H1 (cell line): Measurements from ENCODE around the gene NXN. TPM values are rescaled to one million over a fixed set of nuclear protein-coding genes. Genes with fewer than 3 reads are reported as not detected.
A peak's percentile ranks its signal among the peaks of the same experiment; 100 is the strongest.

ENCODE experiments used
- CTCF ChIA-PET: fragments of 300-600 bp; sonication (Branson Sonifier 250); formaldehyde crosslinking; loops from one replicate; lab custom pipeline; 2021; ENCODE audit not compliant: partially characterized antibody; lab: Charles Lee
- POLR2A ChIA-PET: fragments of 300-600 bp; sonication (Branson Sonifier 250); formaldehyde crosslinking; loops from one replicate; lab custom pipeline; 2021; ENCODE audit warnings: inconsistent platforms; ENCODE audit not compliant: partially characterized antibody; lab: Charles Lee
- DNase-seq, 2 experiments: peaks; one replicate each; pipeline versions ENCODE4 v3.0.0 to v3.0.0-alpha.2; 2010 to 2022; ENCODE audit warnings: low spot score in 2 of 2, low read depth in 1 of 2, mixed read lengths in 1 of 2
- FAIRE-seq: peaks from 2 replicates; lab custom pipeline; 2011; peaks lifted over from hg19 to GRCh38; lab: Jason Lieb, UNC
- H2AFZ ChIP-seq: 2 replicates; pipeline ENCODE4 v1.8.1; 2012; ENCODE audit warnings: low read length, inconsistent platforms
- H2AK5ac ChIP-seq: 2 replicates; pipeline ENCODE4 v1.6.1; 2013; ENCODE audit warnings: low read depth, low read length
- H2BK120ac ChIP-seq: replicated peaks from 2 replicates; pipeline ENCODE3; 2013; ENCODE audit warnings: low read depth, low read length, inconsistent platforms
- H2BK12ac ChIP-seq: 2 replicates; pipeline ENCODE4 v1.6.1; 2013; ENCODE audit warnings: low read depth, low read length
- H2BK15ac ChIP-seq: 2 replicates; pipeline ENCODE4 v1.6.1; 2013; ENCODE audit warnings: low read length
- H2BK20ac ChIP-seq: 2 replicates; pipeline ENCODE4 v1.6.1; 2013; ENCODE audit warnings: low read length
- H2BK5ac ChIP-seq: 2 replicates; pipeline ENCODE4 v1.6.1; 2013; ENCODE audit warnings: low read depth, low read length
- H3K14ac ChIP-seq: 2 replicates; pipeline ENCODE4 v1.6.1; 2013; ENCODE audit warnings: inconsistent platforms; ENCODE audit not compliant: insufficient read length
- H3K18ac ChIP-seq: 2 replicates; pipeline ENCODE4 v1.6.1; 2013; ENCODE audit warnings: low read length; ENCODE audit errors: extremely low read depth
- H3K23ac ChIP-seq: 2 replicates; pipeline ENCODE4 v1.6.1; 2013; ENCODE audit warnings: inconsistent platforms; ENCODE audit not compliant: insufficient read length
- H3K23me2 ChIP-seq: 2 replicates; pipeline ENCODE4 v1.6.1; 2013; ENCODE audit warnings: low read depth, low read length
- H3K27ac ChIP-seq: 2 replicates; pipeline ENCODE4 v1.6.1; 2011; ENCODE audit warnings: low read depth, low read length, inconsistent platforms
- H3K27me3 ChIP-seq, 4 experiments: replicated peaks in 1 of 4; 1 replicate in 1 of 4; 2 replicates in 3 of 4; pipeline versions ENCODE4 v1.6.1 to v1.8.1; 2011 to 2013; ENCODE audit warnings: low read length in 3 of 4, mild to moderate bottlenecking in 3 of 4, inconsistent platforms in 2 of 4, mixed read lengths in 2 of 4, moderate library complexity in 1 of 4; ENCODE audit not compliant: control insufficient read depth in 3 of 4, insufficient read depth in 3 of 4; ENCODE audit errors: extremely low read depth in 1 of 4
- H3K36me3 ChIP-seq, 4 experiments: 2 replicates each; pipeline versions ENCODE4 v1.6.1 to v1.8.1; 2011 to 2013; ENCODE audit warnings: mild to moderate bottlenecking in 4 of 4, low read length in 3 of 4, moderate library complexity in 2 of 4, control low read depth in 1 of 4, inconsistent platforms in 1 of 4; ENCODE audit not compliant: insufficient read depth in 4 of 4, control insufficient read depth in 2 of 4
- H3K4ac ChIP-seq: replicated peaks from 2 replicates; pipeline ENCODE3; 2013; ENCODE audit warnings: low read length, low read depth, mixed read lengths, inconsistent platforms; ENCODE audit not compliant: insufficient read length
- H3K4me1 ChIP-seq, 4 experiments: replicated peaks in 1 of 4; 1 replicate in 1 of 4; 2 replicates in 3 of 4; pipeline versions ENCODE4 v1.6.1 to v1.8.1; 2011 to 2013; ENCODE audit warnings: low read length in 3 of 4, inconsistent platforms in 2 of 4, mixed read lengths in 1 of 4; ENCODE audit not compliant: insufficient read depth in 4 of 4, control insufficient read depth in 3 of 4
- H3K4me2 ChIP-seq, 2 experiments: 2 replicates each; pipeline versions ENCODE4 v1.6.1 to v1.8.1; 2011 to 2013; ENCODE audit warnings: low read depth in 2 of 2, low read length in 2 of 2, control low read depth in 1 of 2, inconsistent platforms in 1 of 2, mild to moderate bottlenecking in 1 of 2; ENCODE audit not compliant: insufficient read depth in 1 of 2
- H3K4me3 ChIP-seq, 4 experiments: fragments of 200-600, 300-600 bp in 1 of 4; sonication (generic), shearing (Covaris generic), sonication (Bioruptor Twin) in 1 of 4; 2 replicates each; pipeline versions ENCODE4 v1.5.1 to v1.8.1; 2011 to 2016; ENCODE audit warnings: low read length in 4 of 4, low read depth in 3 of 4, control low read depth in 2 of 4, inconsistent platforms in 2 of 4, mild to moderate bottlenecking in 2 of 4, mixed read lengths in 1 of 4, moderate library complexity in 1 of 4; ENCODE audit not compliant: insufficient read depth in 2 of 4; ENCODE audit errors: extremely low read depth in 1 of 4
- H3K56ac ChIP-seq: replicated peaks from 2 replicates; pipeline ENCODE3; 2013; ENCODE audit warnings: low read depth, mild to moderate bottlenecking, mixed read lengths, low read length, inconsistent platforms; ENCODE audit not compliant: insufficient read length
- H3K79me1 ChIP-seq: 2 replicates; pipeline ENCODE4 v1.6.1; 2013; ENCODE audit warnings: low read depth, low read length, control low read depth
- H3K79me2 ChIP-seq, 2 experiments: 2 replicates each; pipeline versions ENCODE4 v1.6.1 to v1.8.1; 2012 to 2013; ENCODE audit warnings: low read length in 2 of 2, mild to moderate bottlenecking in 2 of 2, inconsistent platforms in 1 of 2; ENCODE audit not compliant: insufficient read depth in 2 of 2, control insufficient read depth in 1 of 2
- H3K9ac ChIP-seq, 4 experiments: replicated peaks in 1 of 4; 1 replicate in 1 of 4; 2 replicates in 3 of 4; pipeline versions ENCODE4 v1.6.1 to v1.8.1; 2011 to 2013; ENCODE audit warnings: low read depth in 3 of 4, low read length in 3 of 4, control low read depth in 2 of 4, mild to moderate bottlenecking in 2 of 4, moderate library complexity in 2 of 4, inconsistent platforms in 1 of 4; ENCODE audit errors: extremely low read depth in 1 of 4
- H3K9me3 ChIP-seq, 2 experiments: 2 replicates each; pipeline versions ENCODE4 v1.6.1 to v1.8.1; 2012 to 2013; ENCODE audit warnings: mild to moderate bottlenecking in 2 of 2, moderate library complexity in 2 of 2, control low read depth in 1 of 2, inconsistent platforms in 1 of 2, low read depth in 1 of 2, low read length in 1 of 2, mixed read lengths in 1 of 2; ENCODE audit not compliant: insufficient read depth in 2 of 2
- H4K20me1 ChIP-seq, 2 experiments: replicated peaks in 1 of 2; 2 replicates each; pipeline versions ENCODE3 to v1.8.1; 2011 to 2013; ENCODE audit warnings: inconsistent platforms in 2 of 2, low read length in 2 of 2, mild to moderate bottlenecking in 1 of 2; ENCODE audit not compliant: insufficient read depth in 2 of 2, control insufficient read depth in 1 of 2
- H4K5ac ChIP-seq: 2 replicates; pipeline ENCODE4 v1.6.1; 2013; ENCODE audit warnings: low read length, low read depth, mixed read lengths, inconsistent platforms; ENCODE audit not compliant: insufficient read length
- H4K8ac ChIP-seq: 2 replicates; pipeline ENCODE4 v1.8.0; 2013; ENCODE audit warnings: mild to moderate bottlenecking, moderate library complexity, low read length, inconsistent platforms; ENCODE audit not compliant: insufficient read depth; ENCODE audit errors: extremely low read depth
- H4K91ac ChIP-seq: replicated peaks from 2 replicates; pipeline ENCODE3; 2013; ENCODE audit warnings: low read length, mixed read lengths, inconsistent platforms; ENCODE audit not compliant: insufficient read length
- CBX5 ChIP-seq: fragments of 300-800, 300-1000 bp; sonication (generic); IDR thresholded peaks from 2 replicates; pipeline ENCODE4 v1.7.1; 2016; ENCODE audit warnings: antibody characterized with exemption, low read length, low read depth
- POLR2A ChIP-seq, 2 experiments: IDR thresholded peaks; 1 replicate in 1 of 2; 2 replicates in 1 of 2; pipeline ENCODE4 v1.6.1; 2011; ENCODE audit warnings: low read depth in 2 of 2, low read length in 2 of 2, mild to moderate bottlenecking in 2 of 2; ENCODE audit errors: control extremely low read depth in 1 of 2
- RAD21 ChIP-seq, 2 experiments: IDR thresholded peaks in 1 of 2; conservative IDR thresholded peaks in 1 of 2; 2 replicates each; pipeline ENCODE4 v1.6.1; 2011; ENCODE audit warnings: low read depth in 2 of 2, low read length in 2 of 2, improper control_type of control experiment in 1 of 2, inconsistent platforms in 1 of 2, mild to moderate bottlenecking in 1 of 2, moderate library complexity in 1 of 2
- WGBS, 2 experiments: shearing (Covaris generic) in 1 of 2; methylation state at CpG; one replicate each; pipeline versions ENCODE4 v1.1.6 to v1.1.7; 2013 to 2015; ENCODE audit warnings: low lambda C conversion rate in 2 of 2, mixed read lengths in 2 of 2, inconsistent platforms in 1 of 2, low coverage in 1 of 2, missing lambda C conversion rate in 1 of 2; ENCODE audit not compliant: insufficient replicate concordance in 2 of 2, insufficient coverage in 1 of 2, insufficient read length in 1 of 2; ENCODE audit errors: extremely low coverage in 1 of 2, missing lambda C conversion rate in 1 of 2; 5-methylcytosine and 5-hydroxymethylcytosine counted together
- long read RNA-seq, 2 experiments: library from RNA in 1 of 2; library from capped mRNA in 1 of 2; stranded (forward); transcript quantifications; one replicate each; pipeline ENCODE4 v2.0.0, GENCODE V29; 2021; ENCODE audit warnings: inconsistent platforms in 1 of 2
- polyA minus RNA-seq, 3 experiments: library from RNA; depleted of rRNA, polyadenylated mRNA; stranded (reverse); fragments of >200 nt; gene quantifications; 1 replicate in 2 of 3; 2 replicates in 1 of 3; pipeline ENCODE4 v1.2.3, GENCODE V29; 2011
- polyA plus RNA-seq, 7 experiments: library from polyadenylated mRNA; depleted of rRNA in 3 of 7; stranded (reverse) in 5 of 7; unstranded in 2 of 7; fragments of >200 nt in 5 of 7; fragments of 200-250 nt in 2 of 7; gene quantifications; 1 replicate in 5 of 7; 2 replicates in 1 of 7; 4 replicates in 1 of 7; pipeline versions ENCODE4 v1.2.1 to v1.2.3, GENCODE V29; 2011 to 2013; ENCODE audit warnings: missing spikeins in 2 of 7, mixed read lengths in 2 of 7
- total RNA-seq: library from RNA; stranded (reverse); fragmentation: NEBNext Ultra II Directional; extraction: Animal tissue kit (Norgen Biotek cat#: 25700); gene quantifications from 2 replicates; pipeline ENCODE4 v1.2.1, GENCODE V29; 2021
- TF ChIP-seq, protein P1 (sequence below), 3 experiments: IDR thresholded peaks; 1 replicate in 2 of 3; 2 replicates in 1 of 3; pipeline versions ENCODE4 v1.5.1 to v1.6.1; 2011; ENCODE audit warnings: low read length in 3 of 3, mild to moderate bottlenecking in 3 of 3, inconsistent platforms in 2 of 3, low read depth in 1 of 3, moderate library complexity in 1 of 3; ENCODE audit not compliant: insufficient read depth in 1 of 3; ENCODE audit errors: control extremely low read depth in 1 of 3

The NXN gene
- total RNA-seq (88.4 and 94.1 TPM in 2 replicates), polyA plus RNA-seq (2011; rRNA removed) (107 and 205 TPM in 2 replicates), polyA minus RNA-seq (2011; rRNA and poly(A)+ RNA removed) (85.6 and 114 TPM in 2 replicates)
- polyA plus RNA-seq (2011; cell fraction: cytosol; rRNA removed) = 64.0 TPM
- 91.0 TPM for polyA plus RNA-seq (2011; cell fraction: nucleus; rRNA removed)
- polyA plus RNA-seq (2012, experiment 1 of 2) = 66.9 to 74.9 TPM (median 72.0 TPM) in 4 replicates
- 66.3 TPM for polyA plus RNA-seq (2012, experiment 2 of 2)
- polyA plus RNA-seq (2013, experiment 1 of 2) = 53.1 TPM
- polyA plus RNA-seq (2013, experiment 2 of 2) = 63.6 TPM
- 74.2 TPM for polyA minus RNA-seq (2011; cell fraction: cytosol; rRNA and poly(A)+ RNA removed)
- polyA minus RNA-seq (2011; cell fraction: nucleus; rRNA and poly(A)+ RNA removed) = 46.8 TPM
- long read RNA-seq, experiment 1, partial matches to known transcripts = 6 of 46 reads
- long read RNA-seq, experiment 1, other reads (novel, unspliced or antisense) = 36 of 46 reads
- long read RNA-seq, experiment 2, partial matches to known transcripts = 1 of 5 reads
- long read RNA-seq, experiment 2, other reads (novel, unspliced or antisense) = 4 of 5 reads

DNA sequence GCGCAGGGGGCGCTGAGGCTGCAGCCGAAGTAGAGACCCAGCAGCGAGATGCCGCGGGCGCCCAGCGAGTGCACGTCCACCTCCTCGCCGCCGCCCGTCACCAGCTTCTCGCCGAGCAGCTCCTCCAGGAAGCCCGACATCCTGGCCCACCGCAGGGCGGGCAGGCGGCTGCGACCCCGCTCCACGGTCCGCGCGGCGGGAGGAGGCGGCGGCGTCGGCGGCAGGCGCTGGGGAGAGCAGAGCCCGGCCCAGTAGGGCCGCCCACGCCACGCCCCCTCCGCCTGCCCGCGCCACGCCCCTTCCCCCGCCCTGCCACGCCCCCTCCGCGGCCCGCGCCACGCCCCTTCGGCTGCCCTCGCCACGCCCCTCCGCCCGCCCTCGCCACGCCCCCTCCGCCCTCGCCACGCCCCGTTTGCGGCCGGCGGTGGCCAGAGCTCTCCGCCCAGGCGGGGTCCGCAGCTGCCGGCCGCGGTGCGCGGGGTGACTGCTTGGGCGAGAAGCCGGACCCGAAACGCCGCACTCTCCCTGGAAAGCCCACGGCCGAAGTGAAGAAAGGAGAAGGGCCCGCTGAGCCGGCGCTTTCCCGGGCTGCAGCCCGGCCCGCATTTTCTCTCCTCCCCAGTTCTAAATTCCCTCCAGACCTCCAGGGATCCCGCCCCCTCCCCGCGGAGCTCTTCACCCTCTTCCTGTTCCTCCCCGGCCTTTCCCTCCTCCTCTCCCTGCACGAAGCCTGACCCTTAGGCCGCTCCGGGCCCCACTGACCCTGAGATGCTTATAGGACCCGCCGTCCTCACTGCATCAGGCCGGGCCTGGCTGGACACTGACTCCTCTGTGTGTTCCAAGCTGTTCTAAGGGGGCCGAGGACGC lies at the start of gene NXN:
TSS of gene NXN (minus strand) at position 238 of the 867 bp plus-strand sequence.
- H2AFZ ChIP-seq = no peak within 1 kb of the TSS; the same call in 1 of the 2 replicates
- POLR2A ChIA-PET = interaction anchor here (0.7 to 2.4 kb wide), 18 partner anchors 12 to 235 kb away, joined by 3 to 14 read pairs (median 4); partner anchors contain the start of genes GLOD4, MRM3 and TIMM22
- TF ChIP-seq CBX5 = no peak
- peak in 1 of 2 experiments; percentile 67; a peak in 2 of 3 replicates for TF ChIP-seq POLR2A (IDR thresholded peaks at IDR 0.05; ENCODE audit: control extremely low read depth in 1 of 2, low read depth in 2 of 2, low read length in 2 of 2)
- TF ChIP-seq, protein P1, sequence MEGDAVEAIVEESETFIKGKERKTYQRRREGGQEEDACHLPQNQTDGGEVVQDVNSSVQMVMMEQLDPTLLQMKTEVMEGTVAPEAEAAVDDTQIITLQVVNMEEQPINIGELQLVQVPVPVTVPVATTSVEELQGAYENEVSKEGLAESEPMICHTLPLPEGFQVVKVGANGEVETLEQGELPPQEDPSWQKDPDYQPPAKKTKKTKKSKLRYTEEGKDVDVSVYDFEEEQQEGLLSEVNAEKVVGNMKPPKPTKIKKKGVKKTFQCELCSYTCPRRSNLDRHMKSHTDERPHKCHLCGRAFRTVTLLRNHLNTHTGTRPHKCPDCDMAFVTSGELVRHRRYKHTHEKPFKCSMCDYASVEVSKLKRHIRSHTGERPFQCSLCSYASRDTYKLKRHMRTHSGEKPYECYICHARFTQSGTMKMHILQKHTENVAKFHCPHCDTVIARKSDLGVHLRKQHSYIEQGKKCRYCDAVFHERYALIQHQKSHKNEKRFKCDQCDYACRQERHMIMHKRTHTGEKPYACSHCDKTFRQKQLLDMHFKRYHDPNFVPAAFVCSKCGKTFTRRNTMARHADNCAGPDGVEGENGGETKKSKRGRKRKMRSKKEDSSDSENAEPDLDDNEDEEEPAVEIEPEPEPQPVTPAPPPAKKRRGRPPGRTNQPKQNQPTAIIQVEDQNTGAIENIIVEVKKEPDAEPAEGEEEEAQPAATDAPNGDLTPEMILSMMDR (IDR thresholded peaks at IDR 0.05; ENCODE audit: control extremely low read depth in 1 of 3, insufficient read depth in 1 of 3, low read depth in 1 of 3, low read length in 3 of 3) = peak in 2 of 3 experiments; percentile 18 to 38; a peak in 3 of 4 replicates
- peak; percentile 17 to 38; a peak in 2 of 4 replicates for TF ChIP-seq RAD21 (IDR thresholded peaks at IDR 0.05 in 1 of 2, conservative IDR thresholded peaks at IDR 0.05 in 1 of 2; ENCODE audit: low read depth in 2 of 2, low read length in 2 of 2)

More for the DNA sequence above, at the start of gene NXN:
- peak in 1 of 2 experiments; percentile 98 for DNase-seq
- Histone ChIP-seq H3K23ac (no peak within 1 kb of the TSS), H2AK5ac (no peak within 1 kb of the TSS), H3K79me2 (peaks cover 13 to 37% of the 10 kb centered on the region in 2 experiments), H3K27me3 (no peaks in the 10 kb centered on the region), H2BK120ac (peak within 1 kb of the TSS; percentile 64), H3K14ac (no peak within 1 kb of the TSS), H4K8ac (peak within 1 kb of the TSS; percentile 93), H3K4me2 (peak within 1 kb of the TSS; percentile 87 to 99), H3K4me3 (peak within 1 kb of the TSS; percentile 73 to 81 (median 76)), H2BK20ac (no peak within 1 kb of the TSS), H3K56ac (peak within 1 kb of the TSS; percentile 59), H2BK12ac (no peak within 1 kb of the TSS), H2BK15ac (no peak within 1 kb of the TSS), H3K79me1 (peaks cover 11% of the 10 kb centered on the region), H2BK5ac (peak within 1 kb of the TSS; percentile 35; the same call in 1 of the 2 replicates), H3K27ac (peak within 1 kb of the TSS; percentile 31; the same call in 1 of the 2 replicates), H3K23me2 (peaks cover 7% of the 10 kb centered on the region), H4K20me1 (peaks cover 4 to 5% of the 10 kb centered on the region in 2 experiments), H4K5ac (peak within 1 kb of the TSS; percentile 71), H3K18ac (peak within 1 kb of the TSS; percentile 32), H3K4ac (no peak within 1 kb of the TSS), H3K36me3 (no peaks in the 10 kb centered on the region), H3K4me1 (peaks cover 5 to 22% (median 12%) of the 10 kb centered on the region in 4 experiments), H4K91ac (peak within 1 kb of the TSS; percentile 81), H3K9ac (peak within 1 kb of the TSS; percentile 35 to 80 (median 58)), H3K9me3 (no peaks in the 10 kb centered on the region)
- CTCF ChIA-PET = interaction anchor here (0.7 to 17.5 kb wide), 37 partner anchors 8 to 265 kb away, joined by 3 to 258 read pairs (median 7); partner anchors contain the start of genes GLOD4, MRM3, TIMM22 and VPS53
- WGBS, 2 experiments = 12% methylated on average over 20 of the region's 94 CpGs; no CpG with 5 or more reads in 1 of the 2 experiments
- FAIRE-seq = no peak
